H9 (cell line): ENCODE data around the gene CAMSAP2. TPM values are rescaled to one million over a fixed set of nuclear protein-coding genes. Genes with fewer than 3 reads are reported as not detected.

ENCODE experiments used
- DNase-seq: peaks from one replicate; pipeline ENCODE4 v3.0.0-alpha.2; 2017
- H2AFZ ChIP-seq: one replicate; pipeline ENCODE4 v1.6.1; 2013; ENCODE audit warnings: mild to moderate bottlenecking, low read length, control low read depth, moderate library complexity
- H2AK5ac ChIP-seq: 2 replicates; pipeline ENCODE4 v1.6.1; 2013; ENCODE audit warnings: low read length, control low read depth, mixed read lengths; ENCODE audit not compliant: insufficient read length
- H2BK120ac ChIP-seq: one replicate; pipeline ENCODE4 v1.6.1; 2013; ENCODE audit warnings: low read depth, mild to moderate bottlenecking, low read length, control low read depth, inconsistent platforms; ENCODE audit not compliant: poor library complexity, severe bottlenecking
- H2BK12ac ChIP-seq: 2 replicates; pipeline ENCODE4 v1.6.1; 2013; ENCODE audit warnings: low read length, control low read depth, mixed read lengths, low read depth; ENCODE audit not compliant: insufficient read length
- H2BK15ac ChIP-seq: 2 replicates; pipeline ENCODE4 v1.6.1; 2013; ENCODE audit warnings: low read depth, low read length, control low read depth
- H2BK20ac ChIP-seq: one replicate; pipeline ENCODE4 v1.6.1; 2013; ENCODE audit warnings: low read depth, mild to moderate bottlenecking, low read length, control low read depth, inconsistent platforms; ENCODE audit not compliant: poor library complexity, severe bottlenecking
- H2BK5ac ChIP-seq: 2 replicates; pipeline ENCODE4 v1.6.1; 2013; ENCODE audit warnings: low read length, control low read depth, mixed read lengths; ENCODE audit not compliant: insufficient read length
- H3K14ac ChIP-seq: 2 replicates; pipeline ENCODE4 v1.6.1; 2013; ENCODE audit warnings: low read length, control low read depth; ENCODE audit not compliant: insufficient read depth
- H3K18ac ChIP-seq: 2 replicates; pipeline ENCODE4 v1.6.1; 2013; ENCODE audit warnings: low read depth, mild to moderate bottlenecking, mixed read lengths, low read length, control low read depth; ENCODE audit not compliant: insufficient read length
- H3K23ac ChIP-seq: 2 replicates; pipeline ENCODE4 v1.6.1; 2013; ENCODE audit warnings: low read length, control low read depth, mixed read lengths, low read depth; ENCODE audit not compliant: insufficient read length
- H3K23me2 ChIP-seq: 2 replicates; pipeline ENCODE4 v1.6.1; 2013; ENCODE audit warnings: low read depth, mild to moderate bottlenecking, mixed read lengths, low read length, control low read depth; ENCODE audit not compliant: insufficient read length, poor library complexity, severe bottlenecking
- H3K27ac ChIP-seq: 2 replicates; pipeline ENCODE4 v1.5.1; 2013; ENCODE audit warnings: low read length, control low read depth, mixed read lengths, low read depth; ENCODE audit not compliant: insufficient read length
- H3K27me3 ChIP-seq: 2 replicates; pipeline ENCODE4 v1.6.1; 2013; ENCODE audit warnings: low read length, control low read depth, inconsistent platforms; ENCODE audit not compliant: insufficient read depth
- H3K4ac ChIP-seq: 2 replicates; pipeline ENCODE4 v1.6.1; 2013; ENCODE audit warnings: low read depth, mild to moderate bottlenecking, control low read depth, inconsistent platforms, low read length, moderate library complexity
- H3K4me1 ChIP-seq: 2 replicates; pipeline ENCODE4 v1.6.1; 2013; ENCODE audit warnings: low read length, control low read depth, inconsistent platforms; ENCODE audit not compliant: insufficient read depth
- H3K4me2 ChIP-seq: 2 replicates; pipeline ENCODE4 v1.6.1; 2013; ENCODE audit warnings: low read length, control low read depth, mixed read lengths; ENCODE audit not compliant: insufficient read length, insufficient read depth
- H3K56ac ChIP-seq: 2 replicates; pipeline ENCODE4 v1.6.1; 2013; ENCODE audit warnings: low read depth, mild to moderate bottlenecking, mixed read lengths, low read length, control low read depth; ENCODE audit not compliant: insufficient read length
- H3K79me1 ChIP-seq: 2 replicates; pipeline ENCODE4 v1.6.1; 2013; ENCODE audit warnings: low read depth, mild to moderate bottlenecking, moderate library complexity, low read length, control low read depth, inconsistent platforms; ENCODE audit not compliant: insufficient read depth, poor library complexity, severe bottlenecking
- H3K79me2 ChIP-seq: 2 replicates; pipeline ENCODE4 v1.6.1; 2013; ENCODE audit warnings: low read length, control low read depth, inconsistent platforms; ENCODE audit not compliant: insufficient read depth
- H3K9ac ChIP-seq: 2 replicates; pipeline ENCODE4 v1.6.1; 2013; ENCODE audit warnings: low read length, control low read depth, mixed read lengths; ENCODE audit not compliant: insufficient read length; ENCODE audit errors: extremely low read depth
- H3K9me3 ChIP-seq: one replicate; pipeline ENCODE4 v1.6.1; 2013; ENCODE audit warnings: low read depth, low read length, inconsistent platforms; ENCODE audit not compliant: control insufficient read depth
- H3T11ph ChIP-seq: one replicate; pipeline ENCODE4 v1.6.1; 2013; ENCODE audit warnings: mild to moderate bottlenecking, low read length, control low read depth, inconsistent platforms
- H4K20me1 ChIP-seq: one replicate; pipeline ENCODE4 v1.6.1; 2013; ENCODE audit not compliant: control insufficient read depth, insufficient read length, insufficient read depth
- H4K5ac ChIP-seq: 2 replicates; pipeline ENCODE4 v1.6.1; 2013; ENCODE audit warnings: low read depth, mild to moderate bottlenecking, mixed read lengths, low read length, control low read depth; ENCODE audit not compliant: insufficient read length
- H4K8ac ChIP-seq: replicated peaks from 2 replicates; pipeline ENCODE4 v1.6.1; 2013; ENCODE audit warnings: low read length, control low read depth, mixed read lengths, low read depth; ENCODE audit not compliant: insufficient read length
- H4K91ac ChIP-seq: 2 replicates; pipeline ENCODE4 v1.6.1; 2013; ENCODE audit warnings: low read depth, mild to moderate bottlenecking, moderate library complexity, mixed read lengths, low read length, control low read depth; ENCODE audit not compliant: insufficient read length
- H3K27ac Mint-ChIP-seq, 3 experiments: 2 replicates in 2 of 3; 3 replicates in 1 of 3; pipeline ENCODE4 v1.8.0; 2020 to 2021; ENCODE audit warnings: mixed read lengths in 3 of 3, mild to moderate bottlenecking in 1 of 3, moderate library complexity in 1 of 3
- H3K27me3 Mint-ChIP-seq: 2 replicates; pipeline ENCODE4 v1.8.0; 2021; ENCODE audit warnings: low read depth, mild to moderate bottlenecking, moderate library complexity, mixed read lengths
- H3K36me3 Mint-ChIP-seq, 3 experiments: 2 replicates in 2 of 3; 3 replicates in 1 of 3; pipeline ENCODE4 v1.8.0; 2020 to 2021; ENCODE audit warnings: low read depth in 3 of 3, mixed read lengths in 3 of 3; ENCODE audit not compliant: insufficient read depth in 1 of 3
- H3K4me1 Mint-ChIP-seq, 2 experiments: 2 replicates each; pipeline ENCODE4 v1.8.0; 2020; ENCODE audit warnings: mixed read lengths in 2 of 2
- H3K4me3 Mint-ChIP-seq, 2 experiments: 2 replicates in 1 of 2; 3 replicates in 1 of 2; pipeline ENCODE4 v1.8.0; 2020 to 2021; ENCODE audit warnings: mild to moderate bottlenecking in 2 of 2, mixed read lengths in 2 of 2, moderate library complexity in 1 of 2
- H3K9me3 Mint-ChIP-seq, 2 experiments: 2 replicates in 1 of 2; 3 replicates in 1 of 2; pipeline ENCODE4 v1.8.0; 2020; ENCODE audit warnings: mild to moderate bottlenecking in 2 of 2, mixed read lengths in 2 of 2, moderate library complexity in 1 of 2
- WGBS: extraction: QIAGEN DNeasy Blood & Tissue Kit; methylation state at CpG from one replicate; pipeline ENCODE4 v1.1.7; 2013; ENCODE audit warnings: missing lambda C conversion rate, low lambda C conversion rate, mixed read lengths; ENCODE audit not compliant: insufficient read length; ENCODE audit errors: extremely low coverage; 5-methylcytosine and 5-hydroxymethylcytosine counted together
- total RNA-seq: library from RNA; stranded (reverse); gene quantifications from 2 replicates; pipeline ENCODE4 v1.2.1, GENCODE V29; 2021
- TF ChIP-seq, protein P1 (sequence below): fragments of 200-600 bp; sonication (generic); conservative IDR thresholded peaks from 3 replicates; pipeline ENCODE4 v1.8.0; 2021; ENCODE audit warnings: antibody characterized with exemption, mild to moderate bottlenecking

The CAMSAP2 gene
- total RNA-seq, 1 experiment from 2014 or later, result 33.7 TPM

DNA sequence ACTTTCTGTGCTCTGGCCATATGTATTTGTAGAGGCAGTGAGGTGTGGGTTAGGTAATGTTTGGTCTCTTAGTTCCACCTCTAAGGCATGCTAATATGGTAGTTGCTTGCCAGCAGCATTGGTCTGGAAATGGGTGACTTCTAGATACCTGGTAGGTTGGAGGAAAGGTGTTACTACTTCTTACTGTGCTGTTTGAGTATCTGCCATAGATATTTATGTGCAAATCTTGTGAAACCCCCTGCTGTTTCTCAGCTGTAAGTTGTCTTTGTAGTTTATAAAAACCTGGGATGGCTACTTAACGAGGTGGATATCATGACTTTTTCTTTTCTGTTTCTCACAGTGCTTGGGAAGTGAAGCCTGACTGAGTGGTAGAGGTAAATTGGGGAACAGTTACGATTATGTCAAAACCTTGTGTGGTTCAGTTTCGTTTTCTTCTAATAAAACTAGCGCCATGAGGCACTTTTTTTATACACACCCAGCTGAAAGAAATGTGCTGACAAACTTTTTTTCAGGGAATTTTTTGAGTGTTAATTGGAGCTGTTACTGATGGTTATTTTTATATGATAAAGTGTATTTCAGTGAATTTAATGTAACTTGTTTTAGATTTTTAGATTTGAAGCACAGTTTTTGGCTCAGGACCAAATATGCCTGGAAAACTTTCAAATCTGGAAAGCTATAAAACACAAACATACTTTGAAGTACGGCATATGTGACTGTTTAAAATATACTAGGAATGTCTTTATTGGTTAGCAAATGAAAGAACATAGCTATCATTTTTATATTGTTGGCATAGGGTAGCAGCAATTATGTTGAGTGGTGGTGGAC is 42.1 kb downstream of the CAMSAP2 start:
- H3K9me3 ChIP-seq, result no peaks in the 10 kb centered on the region
- TF ChIP-seq, protein P1, sequence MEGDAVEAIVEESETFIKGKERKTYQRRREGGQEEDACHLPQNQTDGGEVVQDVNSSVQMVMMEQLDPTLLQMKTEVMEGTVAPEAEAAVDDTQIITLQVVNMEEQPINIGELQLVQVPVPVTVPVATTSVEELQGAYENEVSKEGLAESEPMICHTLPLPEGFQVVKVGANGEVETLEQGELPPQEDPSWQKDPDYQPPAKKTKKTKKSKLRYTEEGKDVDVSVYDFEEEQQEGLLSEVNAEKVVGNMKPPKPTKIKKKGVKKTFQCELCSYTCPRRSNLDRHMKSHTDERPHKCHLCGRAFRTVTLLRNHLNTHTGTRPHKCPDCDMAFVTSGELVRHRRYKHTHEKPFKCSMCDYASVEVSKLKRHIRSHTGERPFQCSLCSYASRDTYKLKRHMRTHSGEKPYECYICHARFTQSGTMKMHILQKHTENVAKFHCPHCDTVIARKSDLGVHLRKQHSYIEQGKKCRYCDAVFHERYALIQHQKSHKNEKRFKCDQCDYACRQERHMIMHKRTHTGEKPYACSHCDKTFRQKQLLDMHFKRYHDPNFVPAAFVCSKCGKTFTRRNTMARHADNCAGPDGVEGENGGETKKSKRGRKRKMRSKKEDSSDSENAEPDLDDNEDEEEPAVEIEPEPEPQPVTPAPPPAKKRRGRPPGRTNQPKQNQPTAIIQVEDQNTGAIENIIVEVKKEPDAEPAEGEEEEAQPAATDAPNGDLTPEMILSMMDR, result no peak

More for the DNA sequence above, 42.1 kb downstream of the CAMSAP2 start:
- no peak overlapping the region for H3K23ac ChIP-seq
- H3K14ac ChIP-seq, result no peak overlapping the region
- H3K9ac ChIP-seq, result no peak overlapping the region
- H3K27ac Mint-ChIP-seq, result peak overlapping the region in 2 of 3 experiments; percentile 3 to 87; a peak in 2 of 7 replicates
- H3K18ac ChIP-seq, result no peak overlapping the region
- no peak for DNase-seq
- peaks cover 8 to 13% of the 10 kb centered on the region in 2 experiments; a peak in 4 of 5 replicates for H3K9me3 Mint-ChIP-seq
- peaks cover 22 to 36% (median 36%) of the 10 kb centered on the region in 3 experiments for H3K36me3 Mint-ChIP-seq
- peaks cover 4% of the 10 kb centered on the region for H3K79me1 ChIP-seq
- no peaks in the 10 kb centered on the region; the same call in 1 of the 2 replicates for H3K79me2 ChIP-seq
- WGBS, result no CpG with 5 or more reads among the region's 5 CpGs
- H3K27ac ChIP-seq, result no peak overlapping the region
- H2BK120ac ChIP-seq, result no peak overlapping the region
- no peak overlapping the region for H4K8ac ChIP-seq
- H3K56ac ChIP-seq, result no peak overlapping the region
- no peak overlapping the region for H4K5ac ChIP-seq
- no peak overlapping the region for H2BK15ac ChIP-seq
- H4K20me1 ChIP-seq, result no peaks in the 10 kb centered on the region
- H2BK5ac ChIP-seq, result no peak overlapping the region
- H2AK5ac ChIP-seq, result no peak overlapping the region
- H3K23me2 ChIP-seq, result no peaks in the 10 kb centered on the region
- no peak overlapping the region for H2BK12ac ChIP-seq
- no peak overlapping the region for H4K91ac ChIP-seq
- no peaks in the 10 kb centered on the region for H3K27me3 Mint-ChIP-seq
- H3K4me1 Mint-ChIP-seq, result peaks cover 14 to 16% of the 10 kb centered on the region in 2 experiments
- no peak overlapping the region for H3K4ac ChIP-seq
- H3T11ph ChIP-seq, result no peak overlapping the region
- no peak overlapping the region for H2AFZ ChIP-seq
- H3K4me1 ChIP-seq, result peaks cover 3% of the 10 kb centered on the region; the same call in 1 of the 2 replicates
- no peaks in the 10 kb centered on the region for H3K27me3 ChIP-seq
- H3K4me3 Mint-ChIP-seq, result no peak overlapping the region
- no peak overlapping the region for H2BK20ac ChIP-seq
- H3K4me2 ChIP-seq, result no peak overlapping the region
